Caco-2 (cell line): ENCODE data around the gene SYTL1. TPM values are rescaled to one million over a fixed set of nuclear protein-coding genes. Genes with fewer than 3 reads are reported as not detected.

Source experiments
- BruUV-seq: library from RNA; stranded (reverse); fragments of 400-500 nt; replicated peaks from 2 replicates; lab custom pipeline; 2021; lab: Mats Ljungman, UMichigan
- CTCF ChIA-PET: fragments of 300-600 bp; sonication (Branson Sonifier 250); formaldehyde crosslinking; loops from one replicate; lab custom pipeline; 2022; ENCODE audit warnings: antibody characterized with exemption; lab: Charles Lee
- POLR2A ChIA-PET: fragments of 300-600 bp; sonication (Branson Sonifier 250); formaldehyde crosslinking; loops from one replicate; lab custom pipeline; 2022; ENCODE audit warnings: antibody characterized with exemption; lab: Charles Lee
- DNase-seq, 2 experiments: peaks; one replicate each; pipeline versions ENCODE4 v3.0.0 to v3.0.0-alpha.2; 2020 to 2022
- H3K27me3 ChIP-seq: replicated peaks from 2 replicates; pipeline ENCODE4 v1.6.0; 2011; ENCODE audit warnings: low read length; ENCODE audit not compliant: control insufficient read depth, insufficient read depth
- H3K36me3 ChIP-seq: 2 replicates; pipeline ENCODE4 v1.5.1; 2011; ENCODE audit warnings: low read length; ENCODE audit not compliant: control insufficient read depth, insufficient read depth
- H3K4me1 ChIP-seq: fragments of 250-450 bp; sonication (Bioruptor Pico); 2 replicates; pipeline ENCODE4 v1.5.1; 2020; ENCODE audit warnings: mild to moderate bottlenecking
- H3K4me3 ChIP-seq: 2 replicates; pipeline ENCODE4 v1.5.1; 2011; ENCODE audit warnings: low read depth, mild to moderate bottlenecking, control low read depth, low read length
- H3K9me3 ChIP-seq: fragments of 250-450 bp; sonication (Bioruptor Pico); 2 replicates; pipeline ENCODE4 v1.5.1; 2020; ENCODE audit warnings: mild to moderate bottlenecking, moderate library complexity
- H3K27ac Mint-ChIP-seq: one replicate; pipeline ENCODE4 v1.8.0; 2022; ENCODE audit warnings: mixed read lengths; ENCODE audit not compliant: unreplicated experiment
- H3K27me3 Mint-ChIP-seq: one replicate; pipeline ENCODE4 v1.8.0; 2022; ENCODE audit warnings: mixed read lengths; ENCODE audit not compliant: insufficient read depth, unreplicated experiment
- H3K36me3 Mint-ChIP-seq: one replicate; pipeline ENCODE4 v1.8.0; 2022; ENCODE audit warnings: mild to moderate bottlenecking, mixed read lengths; ENCODE audit not compliant: insufficient read depth, unreplicated experiment
- H3K4me1 Mint-ChIP-seq: one replicate; pipeline ENCODE4 v1.8.0; 2022; ENCODE audit warnings: low read depth, mixed read lengths; ENCODE audit not compliant: unreplicated experiment
- H3K4me3 Mint-ChIP-seq: one replicate; pipeline ENCODE4 v1.8.0; 2022; ENCODE audit warnings: mild to moderate bottlenecking, moderate library complexity, mixed read lengths; ENCODE audit not compliant: unreplicated experiment
- H3K9me3 Mint-ChIP-seq: one replicate; pipeline ENCODE4 v1.8.0; 2022; ENCODE audit warnings: mixed read lengths; ENCODE audit not compliant: unreplicated experiment
- intact Hi-C: fragments of 100-400 bp; cut with micrococcal nuclease; formaldehyde crosslinking; loops from one replicate; pipeline ENCODE4 v1.10.0; 2022; ENCODE audit not compliant: unreplicated experiment
- total RNA-seq: library from RNA; stranded (reverse); gene quantifications from 2 replicates; pipeline ENCODE4 v1.2.3, GENCODE V29; 2022
- TF ChIP-seq, protein P1 (sequence below), 2 experiments: fragments of 200-600 bp in 1 of 2; IDR thresholded peaks; 1 replicate in 1 of 2; 2 replicates in 1 of 2; pipeline versions ENCODE4 v1.5.1 to v1.8.0; 2011 to 2022; ENCODE audit warnings: antibody characterized with exemption in 1 of 2, control low read depth in 1 of 2, inconsistent platforms in 1 of 2, low read depth in 1 of 2, low read length in 1 of 2, mild to moderate bottlenecking in 1 of 2, moderate library complexity in 1 of 2; ENCODE audit not compliant: insufficient read depth in 1 of 2, severe bottlenecking in 1 of 2, unreplicated experiment in 1 of 2

Gene SYTL1
- total RNA-seq, 1 experiment from 2014 or later: 11.0 TPM

DNA sequence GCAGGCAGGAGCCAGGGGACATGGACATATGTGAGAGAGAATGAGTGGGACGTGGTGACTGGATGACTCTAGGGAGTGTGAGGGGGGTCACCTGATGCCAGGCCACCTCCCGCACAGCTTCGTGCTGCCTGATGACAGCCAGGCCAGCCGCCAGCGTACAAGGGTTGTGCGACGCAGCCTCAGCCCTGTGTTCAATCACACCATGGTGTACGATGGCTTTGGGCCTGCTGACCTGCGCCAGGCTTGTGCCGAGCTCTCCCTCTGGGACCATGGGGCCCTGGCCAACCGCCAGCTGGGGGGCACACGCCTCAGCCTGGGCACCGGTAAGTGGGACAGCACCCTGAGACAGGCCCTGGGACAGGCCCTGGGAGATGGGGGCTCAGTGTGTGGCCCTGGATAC lies 11.3 kb downstream of the SYTL1 start:
- intact Hi-C loops: loop anchor here (10.0 kb wide), 1 partner anchor 48 kb away; no protein-coding TSS in a partner anchor
- peaks cover 32% of the 10 kb centered on the region for H3K36me3 Mint-ChIP-seq
- TF ChIP-seq, protein P1, sequence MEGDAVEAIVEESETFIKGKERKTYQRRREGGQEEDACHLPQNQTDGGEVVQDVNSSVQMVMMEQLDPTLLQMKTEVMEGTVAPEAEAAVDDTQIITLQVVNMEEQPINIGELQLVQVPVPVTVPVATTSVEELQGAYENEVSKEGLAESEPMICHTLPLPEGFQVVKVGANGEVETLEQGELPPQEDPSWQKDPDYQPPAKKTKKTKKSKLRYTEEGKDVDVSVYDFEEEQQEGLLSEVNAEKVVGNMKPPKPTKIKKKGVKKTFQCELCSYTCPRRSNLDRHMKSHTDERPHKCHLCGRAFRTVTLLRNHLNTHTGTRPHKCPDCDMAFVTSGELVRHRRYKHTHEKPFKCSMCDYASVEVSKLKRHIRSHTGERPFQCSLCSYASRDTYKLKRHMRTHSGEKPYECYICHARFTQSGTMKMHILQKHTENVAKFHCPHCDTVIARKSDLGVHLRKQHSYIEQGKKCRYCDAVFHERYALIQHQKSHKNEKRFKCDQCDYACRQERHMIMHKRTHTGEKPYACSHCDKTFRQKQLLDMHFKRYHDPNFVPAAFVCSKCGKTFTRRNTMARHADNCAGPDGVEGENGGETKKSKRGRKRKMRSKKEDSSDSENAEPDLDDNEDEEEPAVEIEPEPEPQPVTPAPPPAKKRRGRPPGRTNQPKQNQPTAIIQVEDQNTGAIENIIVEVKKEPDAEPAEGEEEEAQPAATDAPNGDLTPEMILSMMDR (IDR thresholded peaks at IDR 0.05; ENCODE audit: insufficient read depth in 1 of 2, low read depth in 1 of 2, low read length in 1 of 2, severe bottlenecking in 1 of 2, unreplicated experiment in 1 of 2): no peak
- H3K9me3 Mint-ChIP-seq: no peaks in the 10 kb centered on the region
- Histone ChIP-seq H3K4me1 (0 out of 2 replicates have a peak, but pooled peaks cover 10% of the 10 kb centered on the region), H3K27me3 (no peaks in the 10 kb centered on the region), H3K9me3 (no peaks in the 10 kb centered on the region), H3K4me3 (no peak overlapping the region), H3K36me3 (no peaks in the 10 kb centered on the region)
- no peak for DNase-seq
- CTCF ChIA-PET: interaction anchor here (0.6 to 1.2 kb wide), 2 partner anchors 34 to 56 kb away, joined by 3 read pairs; no protein-coding TSS in a partner anchor
- no TSS peak for BruUV-seq
- no peaks in the 10 kb centered on the region for H3K27me3 Mint-ChIP-seq
- POLR2A ChIA-PET: interaction anchor here (0.9 kb wide), 1 partner anchor 12 kb away, joined by 13 read pairs; no protein-coding TSS in a partner anchor
- peaks cover under 1% of the 10 kb centered on the region for H3K4me1 Mint-ChIP-seq
- H3K27ac Mint-ChIP-seq: no peak overlapping the region
- H3K4me3 Mint-ChIP-seq: no peak overlapping the region

DNA sequence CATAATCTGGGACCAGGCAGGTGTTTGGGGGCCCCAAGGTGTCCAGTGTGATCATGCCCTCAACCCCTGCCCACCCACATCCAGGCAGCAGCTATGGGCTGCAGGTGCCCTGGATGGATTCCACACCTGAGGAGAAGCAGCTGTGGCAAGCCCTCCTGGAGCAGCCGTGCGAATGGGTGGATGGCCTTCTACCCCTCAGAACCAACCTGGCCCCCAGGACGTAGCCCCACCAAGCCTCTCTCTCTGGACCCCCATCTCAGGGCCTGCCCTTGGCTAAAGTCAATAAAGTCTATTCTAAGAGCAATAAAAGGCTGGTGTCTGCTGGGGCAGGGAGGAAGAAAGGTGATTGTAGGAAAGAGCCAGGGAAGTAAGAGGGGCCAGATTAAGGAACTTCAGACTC lies 11.8 kb downstream of the SYTL1 start:
- H3K36me3 ChIP-seq: no peaks in the 10 kb centered on the region

DNA sequence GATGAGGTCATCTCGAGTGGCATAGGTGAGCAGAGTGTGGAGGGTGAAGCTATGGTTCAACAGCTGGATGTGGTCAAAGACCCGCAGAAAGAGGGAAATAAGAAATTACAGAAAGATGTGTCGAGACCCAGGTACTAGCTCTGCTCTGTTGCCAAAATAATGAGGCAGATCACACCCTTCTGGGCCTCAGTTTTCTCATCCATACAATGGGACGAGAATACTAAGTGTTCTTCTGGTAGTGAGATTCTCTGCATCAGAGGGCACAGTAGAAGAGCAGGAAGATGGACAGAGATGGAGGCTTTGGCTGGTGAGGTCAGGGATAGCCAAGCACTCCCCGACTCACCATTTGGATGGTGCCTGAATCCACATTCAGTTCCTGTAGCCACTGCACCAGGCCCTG lies 13.9 kb downstream of the SYTL1 start:
- Mint-ChIP-seq H3K27ac (no peak overlapping the region), H3K36me3 (peaks cover 23% of the 10 kb centered on the region), H3K27me3 (no peaks in the 10 kb centered on the region), H3K9me3 (no peaks in the 10 kb centered on the region), H3K4me1 (no peaks in the 10 kb centered on the region), H3K4me3 (no peak overlapping the region)
- no TSS peak for BruUV-seq
- 0 out of 2 replicates have a peak, but pooled peaks cover 6% of the 10 kb centered on the region for H3K4me1 ChIP-seq
- no peaks in the 10 kb centered on the region for H3K9me3 ChIP-seq
- DNase-seq: no peak
- intact Hi-C loops: loop anchor here (10.0 kb wide), 1 partner anchor 51 kb away; no protein-coding TSS in a partner anchor
- no peaks in the 10 kb centered on the region for H3K36me3 ChIP-seq
- H3K4me3 ChIP-seq: no peak overlapping the region
- no peaks in the 10 kb centered on the region for H3K27me3 ChIP-seq
- TF ChIP-seq, protein P1 (IDR thresholded peaks at IDR 0.05; ENCODE audit: insufficient read depth in 1 of 2, low read depth in 1 of 2, low read length in 1 of 2, severe bottlenecking in 1 of 2, unreplicated experiment in 1 of 2): no peak
- ChIA-PET POLR2A (no interaction called here), CTCF (interaction anchor here (1.0 kb wide), 1 partner anchor 10 kb away, joined by 6 read pairs; no protein-coding TSS in a partner anchor)

More for the DNA sequence above, 11.8 kb downstream of the SYTL1 start:
- no peak for DNase-seq
- H3K9me3 ChIP-seq: no peaks in the 10 kb centered on the region
- TF ChIP-seq, protein P1 (IDR thresholded peaks at IDR 0.05; ENCODE audit: insufficient read depth in 1 of 2, low read depth in 1 of 2, low read length in 1 of 2, severe bottlenecking in 1 of 2, unreplicated experiment in 1 of 2): no peak
- no peaks in the 10 kb centered on the region for H3K9me3 Mint-ChIP-seq
- H3K4me1 ChIP-seq: 0 out of 2 replicates have a peak, but pooled peaks cover 10% of the 10 kb centered on the region
- no peak overlapping the region for H3K4me3 ChIP-seq
- ChIA-PET POLR2A (interaction anchor here (0.6 to 0.9 kb wide), 2 partner anchors 12 to 205 kb away, joined by 5 to 13 read pairs; no protein-coding TSS in a partner anchor), CTCF (interaction anchor here (0.6 to 0.7 kb wide), 3 partner anchors 12 to 35 kb away, joined by 3 to 9 read pairs (median 3); partner anchors contain the start of gene SYTL1)
- intact Hi-C loops: loop anchor here (10.0 kb wide), 1 partner anchor 49 kb away; no protein-coding TSS in a partner anchor
- H3K36me3 Mint-ChIP-seq: peaks cover 32% of the 10 kb centered on the region
- H3K4me1 Mint-ChIP-seq: no peaks in the 10 kb centered on the region
- no peaks in the 10 kb centered on the region for H3K27me3 Mint-ChIP-seq
- H3K27ac Mint-ChIP-seq: no peak overlapping the region
- H3K4me3 Mint-ChIP-seq: no peak overlapping the region
- no peaks in the 10 kb centered on the region for H3K27me3 ChIP-seq
- no TSS peak for BruUV-seq
